IPS DF 4.7 (cell line): ENCODE measurements around the gene TMEM87B.

Source experiments
- DNase-seq: peaks from one replicate; pipeline ENCODE4 v3.0.0-alpha.2; 2013; ENCODE audit warnings: low spot score; ENCODE audit errors: extremely low read depth

The TMEM87B gene

GRCh38 chr2:112054847-112055729 lies at the start of gene TMEM87B:
Gene TMEM87B (plus strand): TSS chr2:112055269. CDS start chr2:112055592, 323 bp downstream.
- no peak for DNase-seq

GRCh38 chr2:112005406-112006075 lies 49.5 kb upstream of the TMEM87B start:
- no peak for DNase-seq

DNA sequence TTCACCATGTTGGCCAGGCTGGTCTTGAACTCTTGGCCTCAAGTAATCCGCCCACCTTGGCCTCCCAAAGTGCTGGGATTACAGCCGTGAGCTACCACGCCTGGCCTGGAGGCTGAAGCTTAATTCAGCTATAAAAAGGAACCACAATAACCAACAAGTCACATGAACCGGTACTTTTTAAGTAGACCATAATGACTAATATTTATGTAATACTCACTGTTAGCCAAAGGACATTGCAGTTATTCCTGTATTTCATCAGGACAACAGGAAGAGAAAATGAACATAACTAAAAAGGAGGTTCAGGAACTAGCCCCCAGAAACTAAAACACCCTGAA lies 49.0 kb upstream of the TMEM87B start:
- DNase-seq: no peak

- no peak for DNase-seq
Measured at GRCh38 chr2:112007493-112007892, 47.6 kb upstream of the TMEM87B start.

- DNase-seq: no peak
Measured at GRCh38 chr2:112008910-112009485, 46.1 kb upstream of the TMEM87B start.

GRCh38 chr2:112010751-112011150 lies 44.3 kb upstream of the TMEM87B start:
- DNase-seq: no peak

DNA sequence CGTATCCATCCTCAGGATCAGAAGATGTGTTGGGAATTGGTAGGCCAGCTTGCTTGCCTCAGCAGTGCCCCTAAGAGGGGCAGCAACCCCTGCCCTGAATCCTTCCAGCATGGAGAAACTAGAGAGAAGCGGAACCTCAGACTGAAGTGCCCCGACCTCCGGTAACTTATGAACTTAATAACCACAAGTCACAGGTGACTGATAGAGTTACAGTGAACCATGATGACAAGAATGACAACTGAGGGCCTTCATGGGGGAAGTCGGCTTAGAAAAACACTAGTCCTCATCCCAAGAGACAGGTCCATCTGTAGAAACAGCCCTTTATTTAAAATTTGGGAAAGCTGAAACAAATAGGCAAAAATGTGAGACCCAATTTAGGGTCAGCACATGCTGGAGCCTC lies 42.5 kb upstream of the TMEM87B start:
- no peak for DNase-seq

- DNase-seq: no peak
Measured at GRCh38 chr2:112018846-112019245, 36.2 kb upstream of the TMEM87B start.

DNA sequence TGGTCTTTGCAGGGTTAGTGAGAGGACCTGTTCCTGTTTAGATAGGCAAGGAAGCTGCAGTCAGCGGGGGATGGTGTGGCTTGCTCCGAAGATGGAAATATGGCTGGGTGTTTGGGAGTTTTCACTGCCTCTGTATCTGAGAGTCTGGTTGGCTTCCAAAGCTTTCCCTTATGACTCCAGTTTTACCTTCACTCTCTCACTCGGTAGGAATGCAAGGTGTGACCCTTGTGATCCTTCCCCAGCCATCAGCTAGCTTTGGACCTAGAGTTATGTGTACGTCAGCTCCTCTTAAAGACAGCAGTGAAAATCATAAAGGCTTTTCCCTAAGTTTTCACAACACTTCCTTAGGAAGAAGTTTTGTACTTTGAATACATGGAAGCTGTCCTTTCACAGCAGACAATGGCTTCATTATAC lies 35.5 kb upstream of the TMEM87B start:
- DNase-seq: no peak

GRCh38 chr2:112020561-112020960 lies 34.5 kb upstream of the TMEM87B start:
- no peak for DNase-seq

- no peak for DNase-seq
Measured at GRCh38 chr2:112021290-112021689, 33.8 kb upstream of the TMEM87B start.

DNA sequence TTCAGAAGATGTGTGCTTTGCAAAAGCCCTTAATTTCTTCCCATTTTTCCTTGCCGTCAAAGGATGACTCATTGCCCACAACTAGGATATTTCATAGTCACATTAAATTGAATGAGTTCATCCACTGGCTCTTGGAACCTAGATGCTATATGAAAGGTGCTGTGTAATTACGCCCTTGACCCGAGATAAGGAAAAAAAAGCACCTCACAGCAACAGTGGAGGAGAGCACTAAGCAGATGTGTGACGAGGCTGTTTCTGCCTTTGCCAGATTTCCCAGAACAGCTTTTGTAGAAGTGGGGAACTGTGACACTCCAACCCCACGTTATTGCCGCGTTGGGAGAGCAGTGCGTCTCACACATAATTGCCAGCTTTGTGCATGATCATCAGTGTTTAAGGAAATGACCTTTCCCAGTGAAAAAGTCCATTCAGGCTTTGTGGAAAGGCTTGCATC lies 33.3 kb upstream of the TMEM87B start:
- DNase-seq: no peak

- DNase-seq: no peak
Measured at GRCh38 chr2:112023707-112024106, 31.4 kb upstream of the TMEM87B start.

DNA sequence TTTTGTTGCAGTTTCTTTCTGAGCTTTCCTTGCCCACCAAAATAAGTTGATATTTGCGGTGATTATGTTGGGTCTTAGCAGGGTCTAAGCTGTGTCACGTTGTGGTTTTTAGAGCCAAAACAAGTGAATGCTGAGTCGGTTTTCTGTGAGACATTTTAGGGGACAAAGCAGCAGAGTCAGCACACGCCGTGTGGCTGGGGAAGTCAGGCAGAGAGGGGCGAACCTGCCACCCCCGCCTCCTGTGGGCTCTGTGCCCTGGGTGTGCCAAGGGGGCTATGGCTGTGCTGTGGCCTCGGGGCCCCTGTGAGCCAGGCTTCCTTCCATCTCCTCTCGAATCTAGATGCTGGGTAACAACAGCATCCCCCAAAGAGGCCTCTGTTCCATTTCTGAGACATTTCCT lies 30.8 kb upstream of the TMEM87B start:
- no peak for DNase-seq

DNA sequence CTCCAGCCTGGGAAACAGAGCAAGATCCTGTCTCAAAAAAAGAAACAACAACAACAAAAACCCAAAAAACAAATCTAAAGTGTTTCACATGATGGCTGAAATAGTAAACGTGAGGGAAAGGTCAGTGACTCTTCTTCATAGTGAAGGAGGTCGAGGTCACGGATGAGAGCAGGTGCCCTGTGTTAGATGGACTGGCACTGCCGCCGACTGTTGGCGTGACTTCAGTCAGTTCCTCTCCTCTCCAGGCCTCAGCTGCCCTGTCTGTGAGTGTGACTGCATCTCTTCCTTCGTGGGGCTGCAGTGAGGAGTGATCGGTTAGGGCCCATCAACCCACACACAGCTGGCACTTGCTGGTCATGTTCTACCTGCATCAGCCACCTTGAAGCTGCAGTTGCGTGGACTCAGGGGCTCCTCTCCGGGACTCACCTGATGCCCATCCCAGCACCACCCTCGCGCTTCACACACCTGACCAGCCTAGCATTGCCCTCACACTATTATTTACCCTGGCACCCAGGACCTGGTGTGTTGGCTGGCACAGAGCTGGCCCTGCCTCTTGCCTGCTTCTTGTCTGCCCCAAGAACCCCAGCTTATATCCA lies 30.1 kb upstream of the TMEM87B start:
- no peak for DNase-seq

DNA sequence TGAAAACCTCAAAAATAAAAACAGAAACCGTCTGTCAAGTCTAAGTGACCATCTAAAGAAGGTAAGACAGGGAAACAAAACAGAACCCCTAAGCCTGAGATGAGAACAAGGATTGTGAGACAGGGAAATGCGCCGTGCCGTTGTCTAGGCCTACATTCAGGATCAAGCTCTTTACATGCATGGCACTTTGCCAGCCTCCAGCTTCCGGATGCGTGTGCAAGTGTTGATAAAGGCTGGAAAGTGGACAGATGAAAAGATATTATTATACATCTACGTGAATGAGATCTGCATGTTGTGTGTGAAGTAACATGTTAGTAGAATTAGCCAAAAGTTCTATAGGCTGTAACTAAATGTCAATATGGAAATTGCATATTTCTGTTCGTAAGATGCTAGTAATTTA lies 28.6 kb upstream of the TMEM87B start:
- no peak for DNase-seq

GRCh38 chr2:112027767-112028166 lies 27.3 kb upstream of the TMEM87B start:
- no peak for DNase-seq

GRCh38 chr2:112029164-112029563 lies 25.9 kb upstream of the TMEM87B start:
- DNase-seq: no peak

DNA sequence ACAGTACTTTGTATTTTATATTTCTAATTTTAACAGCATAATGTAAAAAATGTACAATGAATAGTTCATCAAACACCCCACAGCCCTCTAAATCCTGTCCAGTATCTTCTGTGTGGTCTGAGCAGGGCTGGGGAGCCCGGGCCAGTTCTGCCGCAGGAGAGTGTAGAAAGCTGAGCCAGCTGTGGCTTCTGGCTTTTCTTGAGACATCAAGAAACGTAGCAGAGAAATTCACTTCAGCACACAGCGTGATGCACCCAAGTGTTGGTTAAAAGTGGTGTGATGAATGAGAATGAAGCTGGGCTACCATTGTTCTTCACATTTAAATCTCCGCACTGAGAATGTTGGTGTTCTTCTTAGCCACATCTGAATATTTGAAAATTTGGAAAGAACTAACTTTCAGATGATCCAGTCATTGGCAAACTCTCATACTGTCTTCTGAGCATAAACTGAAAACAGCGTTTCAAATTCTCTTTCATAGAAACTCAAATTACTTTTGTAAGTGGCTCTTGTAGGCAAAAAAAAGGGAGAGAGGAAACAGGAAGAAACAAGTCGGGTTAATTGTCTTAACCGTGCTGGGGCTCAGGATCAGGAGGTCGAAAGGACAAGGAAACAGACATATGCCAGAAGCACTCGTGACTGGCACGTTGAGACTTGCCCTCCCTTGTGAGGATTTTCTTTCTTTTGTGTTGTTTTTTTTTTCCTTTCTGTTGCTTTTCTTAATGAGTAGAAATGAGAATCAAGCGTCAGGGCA lies 23.4 kb upstream of the TMEM87B start:
- no peak for DNase-seq

- DNase-seq: no peak
Measured at GRCh38 chr2:112032224-112032586, 22.9 kb upstream of the TMEM87B start.

GRCh38 chr2:112032689-112033465 lies 22.2 kb upstream of the TMEM87B start:
- no peak for DNase-seq
